CD4-positive, alpha-beta T cell treated with Interleukin-6 for 4 hours (primary cell): ENCODE results near the gene RBMS3.
"Not testable (repeated sequence)": the region's sequence is repeated elsewhere in the genome, so short reads cannot be mapped to it uniquely, and the experiment has no call there.

Source experiments
- DNase-seq: peaks from one replicate; pipeline ENCODE4 v3.0.0-alpha.2; 2020; ENCODE audit warnings: mixed read lengths

The RBMS3 gene

GRCh38 chr3:29345516-29346300 is 64.8 kb downstream of the RBMS3 start:
- DNase-seq: no peak

GRCh38 chr3:29346828-29347227 is 66.0 kb downstream of the RBMS3 start:
- DNase-seq: no peak

- DNase-seq: no peak
Measured at GRCh38 chr3:29347412-29347811, 66.5 kb downstream of the RBMS3 start.

GRCh38 chr3:29348316-29348715 is 67.4 kb downstream of the RBMS3 start:
- no peak for DNase-seq

GRCh38 chr3:29349049-29349448 is 68.2 kb downstream of the RBMS3 start:
- DNase-seq: no peak

- DNase-seq: no peak
Measured at GRCh38 chr3:29353807-29354206, 72.9 kb downstream of the RBMS3 start.

- no peak for DNase-seq
Measured at GRCh38 chr3:29354894-29355293, 74.0 kb downstream of the RBMS3 start.

GRCh38 chr3:29356062-29356461 is 75.2 kb downstream of the RBMS3 start:
- DNase-seq: no peak

- not testable (repeated sequence) for DNase-seq
Measured at GRCh38 chr3:29360289-29360688, 79.4 kb downstream of the RBMS3 start.

- no peak for DNase-seq
Measured at GRCh38 chr3:29363110-29363509, 82.2 kb downstream of the RBMS3 start.

- DNase-seq: no peak
Measured at GRCh38 chr3:29370021-29370420, 89.2 kb downstream of the RBMS3 start.

GRCh38 chr3:29370476-29371420 is 89.9 kb downstream of the RBMS3 start:
- DNase-seq: no peak

- no peak for DNase-seq
Measured at GRCh38 chr3:29373131-29373680, 92.3 kb downstream of the RBMS3 start.

GRCh38 chr3:29374226-29374625 is 93.4 kb downstream of the RBMS3 start:
- no peak for DNase-seq

- DNase-seq: no peak
Measured at GRCh38 chr3:29379097-29379496, 98.2 kb downstream of the RBMS3 start.

GRCh38 chr3:29381595-29381994 is 100.7 kb downstream of the RBMS3 start:
- no peak for DNase-seq

GRCh38 chr3:29382409-29382808 is 101.5 kb downstream of the RBMS3 start:
- DNase-seq: no peak

- DNase-seq: no peak
Measured at GRCh38 chr3:29382845-29383244, 102.0 kb downstream of the RBMS3 start.

GRCh38 chr3:29384640-29385039 is 103.8 kb downstream of the RBMS3 start:
- no peak for DNase-seq

- no peak for DNase-seq
Measured at GRCh38 chr3:29385046-29385830, 104.4 kb downstream of the RBMS3 start.

GRCh38 chr3:29389362-29389761 is 108.5 kb downstream of the RBMS3 start:
- no peak for DNase-seq

GRCh38 chr3:29392625-29393388 is 111.9 kb downstream of the RBMS3 start:
- DNase-seq: no peak
